ENCODE results near the gene ALPG.

- no peak for TF ChIP-seq ZNF18 (CRISPR knock-in tag; IDR thresholded peaks at IDR 0.05; ENCODE audit: insufficient replicate concordance)
- TF ChIP-seq NR1H2 (CRISPR knock-in tag; IDR thresholded peaks at IDR 0.05; ENCODE audit: borderline replicate concordance, low read depth) = no peak
- no peak for TF ChIP-seq ZNF24 (IDR thresholded peaks at IDR 0.05)
- no peak for TF ChIP-seq MTA3 (CRISPR knock-in tag; IDR thresholded peaks at IDR 0.05)
- TF ChIP-seq POLR2AphosphoS5 (IDR thresholded peaks at IDR 0.05; ENCODE audit: low read depth, low read length) = no peak
- no peak for TF ChIP-seq GABPB1 (CRISPR knock-in tag; IDR thresholded peaks at IDR 0.05)
- TF ChIP-seq SALL2 (CRISPR knock-in tag; IDR thresholded peaks at IDR 0.05) = no peak
- TF ChIP-seq THAP7 (CRISPR knock-in tag; IDR thresholded peaks at IDR 0.05) = no peak
- no peak for TF ChIP-seq ZNF234 (CRISPR knock-in tag; conservative IDR thresholded peaks at IDR 0.05)
- no peak for TF ChIP-seq HBP1 (CRISPR knock-in tag; IDR thresholded peaks at IDR 0.05; ENCODE audit: low read depth)
- TF ChIP-seq ZNF335 (CRISPR knock-in tag; IDR thresholded peaks at IDR 0.05) = no peak
- no peak for TF ChIP-seq EZH2 (conservative IDR thresholded peaks at IDR 0.05; ENCODE audit: low read depth, low read length)
- TF ChIP-seq FOXP1 (IDR thresholded peaks at IDR 0.05) = no peak
- TF ChIP-seq FOXP1 (CRISPR knock-in tag; IDR thresholded peaks at IDR 0.05) = no peak
- TF ChIP-seq CTCF (CRISPR knock-in tag; IDR thresholded peaks at IDR 0.05) = no peak
Measured at GRCh38 chr2:232418056-232418455, 11.4 kb downstream of the ALPG start.

Measured in HepG2 (cell line).